ENCODE measurements around the gene OR5AU1. TPM values are rescaled to one million over a fixed set of nuclear protein-coding genes. Genes with fewer than 3 reads are reported as not detected.

The OR5AU1 gene
- polyA plus RNA-seq, 1 of the 3 experiments (the other 2 are of a cell fraction), result not detected

DNA sequence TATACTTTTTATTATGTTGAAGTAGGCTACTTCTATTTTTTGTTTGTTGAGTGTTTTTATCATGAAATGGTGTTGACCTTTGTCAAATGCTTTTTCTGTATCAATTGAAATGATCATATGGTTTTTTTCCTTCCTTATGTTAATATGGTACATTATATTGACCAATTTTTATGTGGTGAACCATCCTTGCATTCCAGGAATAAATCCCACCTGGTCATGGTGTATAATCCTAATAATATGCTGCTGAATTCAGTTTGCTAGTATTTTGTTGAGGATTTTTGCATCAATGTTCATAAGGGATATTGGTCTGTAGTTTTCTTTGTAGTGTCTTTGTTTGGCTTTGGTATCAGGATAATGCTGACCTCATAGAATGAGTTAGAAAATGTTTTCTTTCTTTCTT, 10.4 kb downstream of the OR5AU1 start:
- no peaks in the 10 kb centered on the region for H3K4me1 ChIP-seq (ENCODE audit: control insufficient read depth in 1 of 2, insufficient read depth in 2 of 2, low read depth in 1 of 2, low read length in 1 of 2)
- ChIA-PET CTCF (interaction anchor here (3.7 kb wide), 1 partner anchor 9 kb away, joined by 15 read pairs; no protein-coding TSS in a partner anchor), POLR2A (no interaction called here)
- no peak overlapping the region for H3K27ac ChIP-seq (ENCODE audit: low read depth in 2 of 2, low read length in 1 of 2)
- H4K20me1 ChIP-seq (ENCODE audit: insufficient read depth), result no peaks in the 10 kb centered on the region
- H3F3A ChIP-seq (replicated peaks; ENCODE audit: insufficient read depth), result no peaks in the 10 kb centered on the region
- TF ChIP-seq, protein P1, sequence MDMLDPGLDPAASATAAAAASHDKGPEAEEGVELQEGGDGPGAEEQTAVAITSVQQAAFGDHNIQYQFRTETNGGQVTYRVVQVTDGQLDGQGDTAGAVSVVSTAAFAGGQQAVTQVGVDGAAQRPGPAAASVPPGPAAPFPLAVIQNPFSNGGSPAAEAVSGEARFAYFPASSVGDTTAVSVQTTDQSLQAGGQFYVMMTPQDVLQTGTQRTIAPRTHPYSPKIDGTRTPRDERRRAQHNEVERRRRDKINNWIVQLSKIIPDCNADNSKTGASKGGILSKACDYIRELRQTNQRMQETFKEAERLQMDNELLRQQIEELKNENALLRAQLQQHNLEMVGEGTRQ (IDR thresholded peaks at IDR 0.05; ENCODE audit: borderline replicate concordance, low read depth, low read length), result no peak
- TF ChIP-seq, protein P2, sequence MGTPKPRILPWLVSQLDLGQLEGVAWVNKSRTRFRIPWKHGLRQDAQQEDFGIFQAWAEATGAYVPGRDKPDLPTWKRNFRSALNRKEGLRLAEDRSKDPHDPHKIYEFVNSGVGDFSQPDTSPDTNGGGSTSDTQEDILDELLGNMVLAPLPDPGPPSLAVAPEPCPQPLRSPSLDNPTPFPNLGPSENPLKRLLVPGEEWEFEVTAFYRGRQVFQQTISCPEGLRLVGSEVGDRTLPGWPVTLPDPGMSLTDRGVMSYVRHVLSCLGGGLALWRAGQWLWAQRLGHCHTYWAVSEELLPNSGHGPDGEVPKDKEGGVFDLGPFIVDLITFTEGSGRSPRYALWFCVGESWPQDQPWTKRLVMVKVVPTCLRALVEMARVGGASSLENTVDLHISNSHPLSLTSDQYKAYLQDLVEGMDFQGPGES (IDR thresholded peaks at IDR 0.05; ENCODE audit: low read depth, low read length), result no peak
- TF ChIP-seq FOXM1 (IDR thresholded peaks at IDR 0.05; ENCODE audit: low read depth) (no peak), NFIC (IDR thresholded peaks at IDR 0.05; ENCODE audit: borderline replicate concordance) (no peak), EP300 (IDR thresholded peaks at IDR 0.05; ENCODE audit: borderline replicate concordance in 1 of 2, low read depth in 1 of 2, low read length in 1 of 2) (no peak), RFX5 (IDR thresholded peaks at IDR 0.05; ENCODE audit: low read length) (no peak), SIN3A (IDR thresholded peaks at IDR 0.05; ENCODE audit: borderline replicate concordance, low read depth, low read length) (no peak), NRF1 (IDR thresholded peaks at IDR 0.05; ENCODE audit: low read depth, low read length) (no peak), SMC3 (IDR thresholded peaks at IDR 0.05; ENCODE audit: low read depth, low read length) (no peak)
- TF ChIP-seq, protein P3, sequence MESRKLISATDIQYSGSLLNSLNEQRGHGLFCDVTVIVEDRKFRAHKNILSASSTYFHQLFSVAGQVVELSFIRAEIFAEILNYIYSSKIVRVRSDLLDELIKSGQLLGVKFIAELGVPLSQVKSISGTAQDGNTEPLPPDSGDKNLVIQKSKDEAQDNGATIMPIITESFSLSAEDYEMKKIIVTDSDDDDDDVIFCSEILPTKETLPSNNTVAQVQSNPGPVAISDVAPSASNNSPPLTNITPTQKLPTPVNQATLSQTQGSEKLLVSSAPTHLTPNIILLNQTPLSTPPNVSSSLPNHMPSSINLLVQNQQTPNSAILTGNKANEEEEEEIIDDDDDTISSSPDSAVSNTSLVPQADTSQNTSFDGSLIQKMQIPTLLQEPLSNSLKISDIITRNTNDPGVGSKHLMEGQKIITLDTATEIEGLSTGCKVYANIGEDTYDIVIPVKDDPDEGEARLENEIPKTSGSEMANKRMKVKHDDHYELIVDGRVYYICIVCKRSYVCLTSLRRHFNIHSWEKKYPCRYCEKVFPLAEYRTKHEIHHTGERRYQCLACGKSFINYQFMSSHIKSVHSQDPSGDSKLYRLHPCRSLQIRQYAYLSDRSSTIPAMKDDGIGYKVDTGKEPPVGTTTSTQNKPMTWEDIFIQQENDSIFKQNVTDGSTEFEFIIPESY (IDR thresholded peaks at IDR 0.05; ENCODE audit: borderline replicate concordance, low read depth), result no peak
- TF ChIP-seq, protein P4, sequence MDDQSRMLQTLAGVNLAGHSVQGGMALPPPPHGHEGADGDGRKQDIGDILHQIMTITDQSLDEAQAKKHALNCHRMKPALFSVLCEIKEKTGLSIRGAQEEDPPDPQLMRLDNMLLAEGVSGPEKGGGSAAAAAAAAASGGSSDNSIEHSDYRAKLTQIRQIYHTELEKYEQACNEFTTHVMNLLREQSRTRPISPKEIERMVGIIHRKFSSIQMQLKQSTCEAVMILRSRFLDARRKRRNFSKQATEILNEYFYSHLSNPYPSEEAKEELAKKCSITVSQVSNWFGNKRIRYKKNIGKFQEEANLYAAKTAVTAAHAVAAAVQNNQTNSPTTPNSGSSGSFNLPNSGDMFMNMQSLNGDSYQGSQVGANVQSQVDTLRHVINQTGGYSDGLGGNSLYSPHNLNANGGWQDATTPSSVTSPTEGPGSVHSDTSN (IDR thresholded peaks at IDR 0.05), result no peak
- TF ChIP-seq, protein P5, sequence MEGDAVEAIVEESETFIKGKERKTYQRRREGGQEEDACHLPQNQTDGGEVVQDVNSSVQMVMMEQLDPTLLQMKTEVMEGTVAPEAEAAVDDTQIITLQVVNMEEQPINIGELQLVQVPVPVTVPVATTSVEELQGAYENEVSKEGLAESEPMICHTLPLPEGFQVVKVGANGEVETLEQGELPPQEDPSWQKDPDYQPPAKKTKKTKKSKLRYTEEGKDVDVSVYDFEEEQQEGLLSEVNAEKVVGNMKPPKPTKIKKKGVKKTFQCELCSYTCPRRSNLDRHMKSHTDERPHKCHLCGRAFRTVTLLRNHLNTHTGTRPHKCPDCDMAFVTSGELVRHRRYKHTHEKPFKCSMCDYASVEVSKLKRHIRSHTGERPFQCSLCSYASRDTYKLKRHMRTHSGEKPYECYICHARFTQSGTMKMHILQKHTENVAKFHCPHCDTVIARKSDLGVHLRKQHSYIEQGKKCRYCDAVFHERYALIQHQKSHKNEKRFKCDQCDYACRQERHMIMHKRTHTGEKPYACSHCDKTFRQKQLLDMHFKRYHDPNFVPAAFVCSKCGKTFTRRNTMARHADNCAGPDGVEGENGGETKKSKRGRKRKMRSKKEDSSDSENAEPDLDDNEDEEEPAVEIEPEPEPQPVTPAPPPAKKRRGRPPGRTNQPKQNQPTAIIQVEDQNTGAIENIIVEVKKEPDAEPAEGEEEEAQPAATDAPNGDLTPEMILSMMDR (IDR thresholded peaks at IDR 0.05), result no peak
- no peaks in the 10 kb centered on the region for H3K9me3 ChIP-seq
- no peaks in the 10 kb centered on the region for H3K79me2 ChIP-seq (ENCODE audit: insufficient read depth)
- no peak overlapping the region for H3K4me3 ChIP-seq (ENCODE audit: low read depth in 2 of 2, low read length in 1 of 2)
- peaks cover 8% of the 10 kb centered on the region; the same call in 1 of the 2 replicates for H3K27me3 ChIP-seq (ENCODE audit: insufficient read depth)
- DNase-seq, result no peak
- H3K36me3 ChIP-seq (replicated peaks in 1 of 2; ENCODE audit: control insufficient read depth in 1 of 2, insufficient read depth in 2 of 2, low read length in 1 of 2), result no peaks in the 10 kb centered on the region
- no peaks in the 10 kb centered on the region for H3K9me2 ChIP-seq
- no peak overlapping the region for H2AFZ ChIP-seq (ENCODE audit: low read depth)
- H3K4me2 ChIP-seq, result no peak overlapping the region
- no peak overlapping the region for H3K9ac ChIP-seq

All from SK-N-SH (cell line).